SK-N-SH (cell line): ENCODE results near the gene PF4V1. TPM values are rescaled to one million over a fixed set of nuclear protein-coding genes. Genes with fewer than 3 reads are reported as not detected.
"Not testable (repeated sequence)": the region's sequence is repeated elsewhere in the genome, so short reads cannot be mapped to it uniquely, and the experiment has no call there.

Source experiments
- CTCF ChIA-PET: fragments of 300-600, 350-600 bp; formaldehyde crosslinking; extraction: SDS; loops from one replicate; lab custom pipeline; 2021; lab: Yijun Ruan, JAX
- POLR2A ChIA-PET: fragments of 350-600 bp; sonication (Branson Sonifier 250); formaldehyde crosslinking; extraction: SDS; loops from one replicate; lab custom pipeline; 2020; ENCODE audit warnings: antibody characterized with exemption, inconsistent platforms; lab: Yijun Ruan, JAX
- DNase-seq: peaks from one replicate; pipeline ENCODE4 v3.0.0; 2012
- H2AFZ ChIP-seq: fragments of 200-600 bp; sonication (generic); 2 replicates; pipeline ENCODE4 v1.8.1; 2016; ENCODE audit warnings: antibody characterized with exemption, mild to moderate bottlenecking, low read depth
- H3F3A ChIP-seq: fragments of 200-600 bp; sonication (generic); replicated peaks from 2 replicates; pipeline ENCODE3; 2016; ENCODE audit warnings: antibody characterized with exemption, mild to moderate bottlenecking; ENCODE audit not compliant: insufficient read depth
- H3K27ac ChIP-seq, 2 experiments: fragments of 200-500 bp in 1 of 2; fragments of 200-600 bp in 1 of 2; sonication (Bioruptor generic) in 1 of 2; sonication (generic), shearing (Covaris generic) in 1 of 2; 2 replicates each; pipeline versions ENCODE4 v1.5.1 to v1.6.1; 2014 to 2016; ENCODE audit warnings: low read depth in 2 of 2, inconsistent platforms in 1 of 2, low read length in 1 of 2, mild to moderate bottlenecking in 1 of 2, mixed read lengths in 1 of 2
- H3K27me3 ChIP-seq: fragments of 200-600 bp; sonication (generic), shearing (Covaris generic); 2 replicates; pipeline ENCODE4 v1.6.1; 2016; ENCODE audit warnings: mixed run types; ENCODE audit not compliant: insufficient read depth
- H3K36me3 ChIP-seq, 2 experiments: fragments of 200-500 bp in 1 of 2; fragments of 200-600 bp in 1 of 2; sonication (Bioruptor generic) in 1 of 2; sonication (generic) in 1 of 2; replicated peaks in 1 of 2; 2 replicates each; pipeline versions ENCODE3 to v1.5.1; 2014 to 2016; ENCODE audit warnings: low read length in 1 of 2, mild to moderate bottlenecking in 1 of 2; ENCODE audit not compliant: insufficient read depth in 2 of 2, control insufficient read depth in 1 of 2
- H3K4me1 ChIP-seq, 2 experiments: fragments of 200-500 bp in 1 of 2; fragments of 200-600 bp in 1 of 2; sonication (Bioruptor generic) in 1 of 2; sonication (generic), shearing (Covaris generic) in 1 of 2; 2 replicates each; pipeline versions ENCODE4 v1.5.1 to v1.6.1; 2014 to 2016; ENCODE audit warnings: low read depth in 1 of 2, low read length in 1 of 2, mixed run types in 1 of 2; ENCODE audit not compliant: insufficient read depth in 2 of 2, control insufficient read depth in 1 of 2
- H3K4me2 ChIP-seq: fragments of 200-600 bp; sonication (generic), shearing (Covaris generic); 2 replicates; pipeline ENCODE4 v1.6.1; 2017; ENCODE audit warnings: mixed run types
- H3K4me3 ChIP-seq, 2 experiments: fragments of 200-500 bp in 1 of 2; fragments of 200-600 bp in 1 of 2; sonication (Bioruptor generic) in 1 of 2; sonication (generic), shearing (Covaris generic) in 1 of 2; 2 replicates each; pipeline versions ENCODE4 v1.5.1 to v1.8.1; 2014 to 2016; ENCODE audit warnings: low read depth in 2 of 2, inconsistent platforms in 1 of 2, low read length in 1 of 2, mild to moderate bottlenecking in 1 of 2, mixed read lengths in 1 of 2, moderate library complexity in 1 of 2
- H3K79me2 ChIP-seq: fragments of 200-600 bp; sonication (generic); 2 replicates; pipeline ENCODE4 v1.8.1; 2017; ENCODE audit warnings: mild to moderate bottlenecking; ENCODE audit not compliant: insufficient read depth
- H3K9ac ChIP-seq: fragments of 200-600 bp; sonication (generic); 2 replicates; pipeline ENCODE4 v1.6.1; 2017; ENCODE audit warnings: mixed run types
- H3K9me2 ChIP-seq: fragments of 200-600 bp; sonication (generic); 2 replicates; pipeline ENCODE4 v1.6.1; 2017; ENCODE audit warnings: mixed run types
- H3K9me3 ChIP-seq: fragments of 200-600 bp; sonication (generic); 2 replicates; pipeline ENCODE4 v1.6.1; 2017; ENCODE audit warnings: mixed run types, mild to moderate bottlenecking, moderate library complexity
- H4K20me1 ChIP-seq: fragments of 200-600 bp; sonication (generic); 2 replicates; pipeline ENCODE4 v1.6.1; 2017; ENCODE audit warnings: mild to moderate bottlenecking, mixed run types; ENCODE audit not compliant: insufficient read depth
- CHD2 ChIP-seq: fragments of 150-350 bp; IDR thresholded peaks from 2 replicates; pipeline ENCODE4 v1.6.1; 2018; ENCODE audit warnings: low read length; ENCODE audit not compliant: partially characterized antibody
- ELF1 ChIP-seq: IDR thresholded peaks from 2 replicates; pipeline ENCODE4 v1.4.0; 2012
- FOSL2 ChIP-seq: IDR thresholded peaks from 2 replicates; pipeline ENCODE4 v1.4.0; 2012; ENCODE audit warnings: low read depth, mild to moderate bottlenecking, moderate library complexity, borderline replicate concordance
- FOXM1 ChIP-seq: IDR thresholded peaks from 2 replicates; pipeline ENCODE4 v1.4.0; 2012; ENCODE audit warnings: low read depth, mild to moderate bottlenecking
- GABPA ChIP-seq: IDR thresholded peaks from 2 replicates; pipeline ENCODE4 v1.4.0; 2012; ENCODE audit warnings: low read depth, mild to moderate bottlenecking
- JUND ChIP-seq: IDR thresholded peaks from 2 replicates; pipeline ENCODE4 v1.4.0; 2012
- MEF2A ChIP-seq: IDR thresholded peaks from 2 replicates; pipeline ENCODE4 v1.4.0; 2012; ENCODE audit warnings: low read depth, borderline replicate concordance
- NFIC ChIP-seq: IDR thresholded peaks from 2 replicates; pipeline ENCODE4 v1.4.0; 2012; ENCODE audit warnings: borderline replicate concordance
- POLR2AphosphoS5 ChIP-seq: IDR thresholded peaks from 2 replicates; pipeline ENCODE4 v1.6.1; 2012; ENCODE audit warnings: low read depth, low read length
- SMC3 ChIP-seq: IDR thresholded peaks from 2 replicates; pipeline ENCODE4 v1.6.1; 2012; ENCODE audit warnings: low read depth, low read length, improper control_type of control experiment
- TCF12 ChIP-seq: IDR thresholded peaks from 2 replicates; pipeline ENCODE4 v1.4.0; 2012
- YY1 ChIP-seq: IDR thresholded peaks from 2 replicates; pipeline ENCODE4 v1.4.0; 2012; ENCODE audit warnings: low read depth, mild to moderate bottlenecking
- WGBS: methylation state at CpG from one replicate; pipeline ENCODE4 v1.1.6; 2017; ENCODE audit warnings: low lambda C conversion rate; 5-methylcytosine and 5-hydroxymethylcytosine counted together
- polyA plus RNA-seq, 3 experiments: library from polyadenylated mRNA; depleted of rRNA; stranded (reverse); fragments of >200 nt; gene quantifications; 2 replicates each; pipeline ENCODE4 v1.2.3, GENCODE V29; 2012
- TF ChIP-seq, protein P1 (sequence below): IDR thresholded peaks from 2 replicates; pipeline ENCODE4 v1.6.1; 2012; ENCODE audit warnings: mild to moderate bottlenecking, low read depth, low read length, moderate library complexity
- TF ChIP-seq, protein P2 (sequence below): IDR thresholded peaks from 2 replicates; pipeline ENCODE4 v1.4.0; 2012; ENCODE audit warnings: low read depth
- TF ChIP-seq, protein P3 (sequence below): fragments of 150-350 bp; IDR thresholded peaks from 2 replicates; pipeline ENCODE4 v1.6.1; 2016; ENCODE audit warnings: mild to moderate bottlenecking, low read depth, low read length

PF4V1 gene
- polyA plus RNA-seq, 1 of the 3 experiments (the other 2 are of a cell fraction): not detected

GRCh38 chr4:73899338-73899737 lies 46.2 kb downstream of the PF4V1 start:
- H3K9ac ChIP-seq, H3K79me2 ChIP-seq, DNase-seq, H4K20me1 ChIP-seq, H3K36me3 ChIP-seq, H3F3A ChIP-seq, H3K4me2 ChIP-seq, H3K4me3 ChIP-seq, POLR2A ChIA-PET, H2AFZ ChIP-seq, CTCF ChIA-PET, H3K4me1 ChIP-seq, H3K9me3 ChIP-seq, H3K27ac ChIP-seq, H3K9me2 ChIP-seq: not testable (repeated sequence)
- peaks cover 20% of the 10 kb centered on the region for H3K27me3 ChIP-seq
- WGBS: 14% methylated on average over 3 of the region's 3 CpGs

GRCh38 chr4:73901031-73901430 lies 47.9 kb downstream of the PF4V1 start:
- POLR2A ChIA-PET: no interaction called here
- Histone ChIP-seq H3K36me3 (no peaks in the 10 kb centered on the region), H3K27me3 (peaks cover 5% of the 10 kb centered on the region; the same call in 1 of the 2 replicates), H3F3A (peaks cover 4% of the 10 kb centered on the region), H3K9me3 (no peaks in the 10 kb centered on the region), H3K9me2 (no peaks in the 10 kb centered on the region), H4K20me1 (no peaks in the 10 kb centered on the region), H3K79me2 (no peaks in the 10 kb centered on the region), H3K4me2 (no peak overlapping the region)
- no peak for DNase-seq
- TF ChIP-seq CHD2 (no peak), FOSL2 (no peak), NFIC (no peak), POLR2AphosphoS5 (no peak), JUND (no peak), SMC3 (no peak), GABPA (no peak), MEF2A (no peak), YY1 (no peak), ELF1 (no peak), TCF12 (no peak), FOXM1 (no peak)
- TF ChIP-seq, protein P1, sequence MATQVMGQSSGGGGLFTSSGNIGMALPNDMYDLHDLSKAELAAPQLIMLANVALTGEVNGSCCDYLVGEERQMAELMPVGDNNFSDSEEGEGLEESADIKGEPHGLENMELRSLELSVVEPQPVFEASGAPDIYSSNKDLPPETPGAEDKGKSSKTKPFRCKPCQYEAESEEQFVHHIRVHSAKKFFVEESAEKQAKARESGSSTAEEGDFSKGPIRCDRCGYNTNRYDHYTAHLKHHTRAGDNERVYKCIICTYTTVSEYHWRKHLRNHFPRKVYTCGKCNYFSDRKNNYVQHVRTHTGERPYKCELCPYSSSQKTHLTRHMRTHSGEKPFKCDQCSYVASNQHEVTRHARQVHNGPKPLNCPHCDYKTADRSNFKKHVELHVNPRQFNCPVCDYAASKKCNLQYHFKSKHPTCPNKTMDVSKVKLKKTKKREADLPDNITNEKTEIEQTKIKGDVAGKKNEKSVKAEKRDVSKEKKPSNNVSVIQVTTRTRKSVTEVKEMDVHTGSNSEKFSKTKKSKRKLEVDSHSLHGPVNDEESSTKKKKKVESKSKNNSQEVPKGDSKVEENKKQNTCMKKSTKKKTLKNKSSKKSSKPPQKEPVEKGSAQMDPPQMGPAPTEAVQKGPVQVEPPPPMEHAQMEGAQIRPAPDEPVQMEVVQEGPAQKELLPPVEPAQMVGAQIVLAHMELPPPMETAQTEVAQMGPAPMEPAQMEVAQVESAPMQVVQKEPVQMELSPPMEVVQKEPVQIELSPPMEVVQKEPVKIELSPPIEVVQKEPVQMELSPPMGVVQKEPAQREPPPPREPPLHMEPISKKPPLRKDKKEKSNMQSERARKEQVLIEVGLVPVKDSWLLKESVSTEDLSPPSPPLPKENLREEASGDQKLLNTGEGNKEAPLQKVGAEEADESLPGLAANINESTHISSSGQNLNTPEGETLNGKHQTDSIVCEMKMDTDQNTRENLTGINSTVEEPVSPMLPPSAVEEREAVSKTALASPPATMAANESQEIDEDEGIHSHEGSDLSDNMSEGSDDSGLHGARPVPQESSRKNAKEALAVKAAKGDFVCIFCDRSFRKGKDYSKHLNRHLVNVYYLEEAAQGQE: no peak
- TF ChIP-seq, protein P2, sequence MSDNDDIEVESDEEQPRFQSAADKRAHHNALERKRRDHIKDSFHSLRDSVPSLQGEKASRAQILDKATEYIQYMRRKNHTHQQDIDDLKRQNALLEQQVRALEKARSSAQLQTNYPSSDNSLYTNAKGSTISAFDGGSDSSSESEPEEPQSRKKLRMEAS: no peak
- TF ChIP-seq, protein P3, sequence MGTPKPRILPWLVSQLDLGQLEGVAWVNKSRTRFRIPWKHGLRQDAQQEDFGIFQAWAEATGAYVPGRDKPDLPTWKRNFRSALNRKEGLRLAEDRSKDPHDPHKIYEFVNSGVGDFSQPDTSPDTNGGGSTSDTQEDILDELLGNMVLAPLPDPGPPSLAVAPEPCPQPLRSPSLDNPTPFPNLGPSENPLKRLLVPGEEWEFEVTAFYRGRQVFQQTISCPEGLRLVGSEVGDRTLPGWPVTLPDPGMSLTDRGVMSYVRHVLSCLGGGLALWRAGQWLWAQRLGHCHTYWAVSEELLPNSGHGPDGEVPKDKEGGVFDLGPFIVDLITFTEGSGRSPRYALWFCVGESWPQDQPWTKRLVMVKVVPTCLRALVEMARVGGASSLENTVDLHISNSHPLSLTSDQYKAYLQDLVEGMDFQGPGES: no peak
- TF ChIP-seq, all 33 proteins: peak for 0
- WGBS: 14% methylated on average over 5 of the region's 5 CpGs
- no peak overlapping the region for H2AFZ ChIP-seq
- no peak overlapping the region for H3K27ac ChIP-seq
- no peak overlapping the region for H3K4me3 ChIP-seq
- H3K9ac ChIP-seq: no peak overlapping the region
- no peaks in the 10 kb centered on the region for H3K4me1 ChIP-seq
- CTCF ChIA-PET: no interaction called here
